AG09309 (cell line): ENCODE data around the gene ZNF341.

Source experiments
- DNase-seq: peaks from one replicate; pipeline ENCODE4 v3.0.0-alpha.2; 2010; ENCODE audit warnings: low read depth
- H3K4me3 ChIP-seq: 2 replicates; pipeline ENCODE4 v1.5.1; 2011; ENCODE audit warnings: mild to moderate bottlenecking, low read depth, low read length, moderate library complexity; ENCODE audit not compliant: control insufficient read depth
- CTCF ChIP-seq: IDR thresholded peaks from 2 replicates; pipeline ENCODE4 v1.5.1; 2011; ENCODE audit warnings: mild to moderate bottlenecking, low read depth, low read length, inconsistent platforms; ENCODE audit not compliant: insufficient read depth, control insufficient read depth; ENCODE audit errors: missing control alignments

The ZNF341 gene

GRCh38 chr20:33819456-33819855, 87.7 kb downstream of the ZNF341 start:
- H3K4me3 ChIP-seq = no peak overlapping the region
- TF ChIP-seq CTCF = no peak

GRCh38 chr20:33820362-33820761, 88.6 kb downstream of the ZNF341 start:
- TF ChIP-seq CTCF = no peak
- no peak overlapping the region for H3K4me3 ChIP-seq
- no peak for DNase-seq

More at GRCh38 chr20:33819456-33819855, 87.7 kb downstream of the ZNF341 start:
- DNase-seq = no peak

- no peak for DNase-seq
- TF ChIP-seq CTCF = no peak
- no peak overlapping the region for H3K4me3 ChIP-seq
Measured at GRCh38 chr20:33821270-33821836, 89.6 kb downstream of the ZNF341 start.

- TF ChIP-seq CTCF = no peak
- no peak for DNase-seq
- H3K4me3 ChIP-seq = no peak overlapping the region
Measured at GRCh38 chr20:33822423-33822822, 90.6 kb downstream of the ZNF341 start.

GRCh38 chr20:33822991-33823390, 91.2 kb downstream of the ZNF341 start:
- no peak overlapping the region for H3K4me3 ChIP-seq
- TF ChIP-seq CTCF = no peak
- DNase-seq = no peak

GRCh38 chr20:33824852-33825251, 93.1 kb downstream of the ZNF341 start:
- TF ChIP-seq CTCF = no peak

More at GRCh38 chr20:33824852-33825251, 93.1 kb downstream of the ZNF341 start:
- no peak for DNase-seq
- H3K4me3 ChIP-seq = no peak overlapping the region
